ENCODE data around the gene CRYBG1.

Gene CRYBG1

DNA sequence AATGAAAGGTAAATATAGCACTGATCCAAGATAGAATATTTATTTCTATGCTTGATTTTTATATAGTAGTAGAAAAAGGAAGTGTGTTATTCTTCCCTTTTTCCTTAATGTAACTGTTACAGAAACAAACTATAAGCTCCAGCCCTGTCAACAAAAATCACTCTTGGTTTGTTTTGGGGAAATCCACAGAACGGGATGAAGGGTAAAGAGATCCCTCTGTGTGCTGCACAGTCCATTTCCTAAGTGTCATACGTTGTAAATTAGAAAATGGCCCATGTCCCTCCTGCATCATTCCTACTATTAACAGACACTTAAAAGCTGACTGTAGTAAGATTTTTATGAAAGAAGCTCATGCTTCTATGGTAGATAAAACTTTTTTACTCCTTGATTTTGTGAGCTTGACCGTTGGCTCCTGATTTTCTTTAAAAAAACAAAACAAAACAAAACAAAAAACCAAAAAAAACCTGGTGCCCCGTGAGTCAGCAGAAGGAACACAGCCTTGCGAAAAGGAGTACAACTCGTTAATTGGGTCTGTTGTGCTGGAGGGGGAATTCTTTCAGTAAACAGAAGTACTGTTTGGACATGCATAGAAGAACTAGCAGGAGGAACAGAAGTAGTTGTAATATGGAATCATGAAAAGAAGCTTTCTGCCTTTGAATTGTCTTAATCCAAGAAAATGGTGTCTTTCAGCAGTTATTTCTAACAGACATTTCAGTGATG lies 201.3 kb downstream of the CRYBG1 start:
- DNase-seq (ENCODE audit: low read depth, low spot score), result no peak
- Histone ChIP-seq H3K9ac (ENCODE audit: insufficient read length) (no peak overlapping the region), H3K9me3 (ENCODE audit: low read depth, low read length) (no peaks in the 10 kb centered on the region), H3K4me3 (no peak overlapping the region), H3K36me3 (ENCODE audit: insufficient read depth, low read length) (0 out of 2 replicates have a peak, but pooled peaks cover 4% of the 10 kb centered on the region), H3K27ac (no peak overlapping the region)
- TF ChIP-seq EZH2 (IDR thresholded peaks at IDR 0.05) (no peak), POLR2AphosphoS5 (IDR thresholded peaks at IDR 0.05; ENCODE audit: borderline replicate concordance, low read depth, low read length) (no peak), FOXP2 (optimal IDR thresholded peaks at IDR 0.05; ENCODE audit: control extremely low read depth, extremely low read length, insufficient read depth) (no peak)

DNA sequence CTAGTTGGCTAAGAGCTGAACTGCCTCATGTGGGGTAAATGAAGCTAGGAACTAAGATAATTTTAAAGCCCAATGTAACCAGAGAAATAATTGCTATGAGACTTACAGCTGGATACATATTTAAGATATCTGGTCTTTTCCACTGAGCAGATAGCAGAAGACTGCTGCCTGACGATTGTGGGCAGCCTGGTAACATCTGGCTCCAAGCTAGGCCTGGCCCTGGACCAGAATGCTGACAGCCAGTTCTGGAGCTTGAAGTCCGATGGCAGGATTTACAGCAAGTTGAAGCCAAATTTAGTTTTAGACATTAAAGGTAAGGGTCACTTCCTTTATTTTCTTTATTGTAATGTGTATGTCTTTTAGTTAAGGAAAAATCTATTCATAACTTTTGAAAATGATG lies 203.1 kb downstream of the CRYBG1 start:
- no peak for DNase-seq (ENCODE audit: low read depth, low spot score)
- Histone ChIP-seq H3K36me3 (ENCODE audit: insufficient read depth, low read length) (0 out of 2 replicates have a peak, but pooled peaks cover 4% of the 10 kb centered on the region), H3K4me3 (no peak overlapping the region), H3K9ac (ENCODE audit: insufficient read length) (no peak overlapping the region), H3K9me3 (ENCODE audit: low read depth, low read length) (no peaks in the 10 kb centered on the region), H3K27ac (no peak overlapping the region)
- TF ChIP-seq FOXP2 (optimal IDR thresholded peaks at IDR 0.05; ENCODE audit: control extremely low read depth, extremely low read length, insufficient read depth) (no peak), POLR2AphosphoS5 (IDR thresholded peaks at IDR 0.05; ENCODE audit: borderline replicate concordance, low read depth, low read length) (no peak), EZH2 (IDR thresholded peaks at IDR 0.05) (no peak)

DNA sequence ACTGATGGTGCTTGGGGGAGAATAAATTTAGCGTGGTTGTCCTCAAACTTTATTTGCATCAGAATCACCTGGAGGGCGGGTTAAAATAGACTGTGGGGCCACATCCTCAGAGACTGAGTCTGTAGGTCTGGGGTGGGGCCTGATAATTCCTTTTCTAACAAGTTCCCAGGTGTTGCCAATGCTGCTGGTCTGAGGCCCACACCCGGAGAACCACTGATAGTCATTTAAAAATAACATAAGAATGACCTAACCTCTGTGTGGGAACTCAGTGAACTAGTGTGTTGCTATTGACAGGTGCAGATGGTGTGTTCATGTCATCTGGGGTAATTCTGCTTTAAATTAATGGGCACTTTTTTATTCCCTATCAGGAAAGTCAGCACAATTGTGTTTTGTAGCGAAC lies 204.0 kb downstream of the CRYBG1 start:
- Histone ChIP-seq H3K36me3 (ENCODE audit: insufficient read depth, low read length) (0 out of 2 replicates have a peak, but pooled peaks cover 4% of the 10 kb centered on the region), H3K9ac (ENCODE audit: insufficient read length) (no peak overlapping the region), H3K9me3 (ENCODE audit: low read depth, low read length) (no peaks in the 10 kb centered on the region), H3K4me3 (no peak overlapping the region), H3K27ac (no peak overlapping the region)
- TF ChIP-seq POLR2AphosphoS5 (IDR thresholded peaks at IDR 0.05; ENCODE audit: borderline replicate concordance, low read depth, low read length), result no peak
- TF ChIP-seq FOXP2 (optimal IDR thresholded peaks at IDR 0.05; ENCODE audit: control extremely low read depth, extremely low read length, insufficient read depth), result no peak
- no peak for TF ChIP-seq EZH2 (IDR thresholded peaks at IDR 0.05)
- no peak for DNase-seq (ENCODE audit: low read depth, low spot score)

DNA sequence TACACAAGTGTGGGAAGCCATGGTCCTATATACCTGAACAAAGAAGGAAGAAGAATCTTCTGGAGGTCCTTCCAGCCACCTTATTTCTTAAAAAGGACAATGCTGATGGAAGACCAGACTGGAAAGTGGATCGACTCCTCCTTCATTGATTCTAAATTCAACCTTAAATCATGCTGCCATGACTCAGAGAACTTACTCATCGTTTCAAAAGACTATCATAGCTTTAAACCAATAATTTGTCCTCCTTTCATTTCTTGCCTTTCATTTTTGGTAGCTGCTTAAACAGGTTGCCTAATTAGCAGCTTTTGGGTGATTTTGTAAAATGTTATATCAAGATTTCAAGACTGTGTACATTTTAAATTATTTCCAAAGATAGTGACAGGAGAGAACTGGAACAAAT lies 208.0 kb downstream of the CRYBG1 start:
- no peak overlapping the region for H3K9ac ChIP-seq (ENCODE audit: insufficient read length)
- H3K4me3 ChIP-seq, result no peak overlapping the region
- no peaks in the 10 kb centered on the region for H3K9me3 ChIP-seq (ENCODE audit: low read depth, low read length)
- no peak for TF ChIP-seq FOXP2 (optimal IDR thresholded peaks at IDR 0.05; ENCODE audit: control extremely low read depth, extremely low read length, insufficient read depth)
- no peak for TF ChIP-seq POLR2AphosphoS5 (IDR thresholded peaks at IDR 0.05; ENCODE audit: borderline replicate concordance, low read depth, low read length)
- TF ChIP-seq EZH2 (IDR thresholded peaks at IDR 0.05), result no peak
- 0 out of 2 replicates have a peak, but pooled peaks cover 4% of the 10 kb centered on the region for H3K36me3 ChIP-seq (ENCODE audit: insufficient read depth, low read length)
- no peak overlapping the region for H3K27ac ChIP-seq
- DNase-seq (ENCODE audit: low read depth, low spot score), result no peak

DNA sequence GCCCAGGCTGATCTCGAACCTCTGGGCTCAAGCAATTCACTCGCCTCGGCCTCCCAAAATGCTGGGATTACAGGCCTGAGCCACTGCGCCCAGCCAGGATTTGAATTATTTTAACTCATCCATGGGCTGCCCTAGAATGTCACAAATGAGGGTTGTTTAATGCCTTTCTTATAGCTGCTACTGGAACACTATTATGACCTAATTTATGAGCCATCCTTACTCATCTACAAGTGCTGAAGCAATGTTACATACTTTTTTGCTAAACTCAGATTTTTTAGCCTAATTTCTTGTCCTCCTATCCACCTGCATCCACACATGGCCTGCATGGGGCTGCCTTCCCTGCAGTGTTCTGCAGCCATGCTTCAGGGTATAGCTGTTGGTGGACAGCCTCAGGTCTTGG lies 208.9 kb downstream of the CRYBG1 start:
- Histone ChIP-seq H3K9ac (ENCODE audit: insufficient read length) (no peak overlapping the region), H3K9me3 (ENCODE audit: low read depth, low read length) (no peaks in the 10 kb centered on the region), H3K27ac (no peak overlapping the region), H3K36me3 (ENCODE audit: insufficient read depth, low read length) (0 out of 2 replicates have a peak, but pooled peaks cover 4% of the 10 kb centered on the region), H3K4me3 (no peak overlapping the region)
- DNase-seq (ENCODE audit: low read depth, low spot score), result no peak
- TF ChIP-seq FOXP2 (optimal IDR thresholded peaks at IDR 0.05; ENCODE audit: control extremely low read depth, extremely low read length, insufficient read depth), result no peak
- TF ChIP-seq POLR2AphosphoS5 (IDR thresholded peaks at IDR 0.05; ENCODE audit: borderline replicate concordance, low read depth, low read length), result no peak
- no peak for TF ChIP-seq EZH2 (IDR thresholded peaks at IDR 0.05)

DNA sequence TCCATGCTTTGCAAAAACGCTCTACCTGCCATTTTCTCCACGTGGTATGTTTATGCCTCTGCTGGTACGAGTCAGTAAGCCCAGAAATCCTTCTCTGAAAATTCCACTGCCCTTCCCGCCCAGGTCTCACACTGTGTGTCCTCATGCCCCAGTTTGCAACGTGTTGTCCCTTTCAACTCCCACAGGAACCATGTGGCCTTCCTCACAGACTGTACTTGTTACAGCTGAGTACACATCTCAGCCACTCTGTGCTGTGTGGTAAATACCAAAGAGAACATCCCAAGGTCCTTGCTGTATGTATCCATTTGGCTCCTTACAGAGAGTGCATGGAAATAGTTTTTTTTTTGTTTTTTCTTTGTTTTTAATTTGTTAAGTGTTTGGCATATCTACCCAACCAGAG lies 211.9 kb downstream of the CRYBG1 start:
- no peak for TF ChIP-seq POLR2AphosphoS5 (IDR thresholded peaks at IDR 0.05; ENCODE audit: borderline replicate concordance, low read depth, low read length)
- TF ChIP-seq FOXP2 (optimal IDR thresholded peaks at IDR 0.05; ENCODE audit: control extremely low read depth, extremely low read length, insufficient read depth), result no peak
- TF ChIP-seq EZH2 (IDR thresholded peaks at IDR 0.05), result no peak
- H3K4me3 ChIP-seq, result no peak overlapping the region
- no peak overlapping the region for H3K27ac ChIP-seq
- DNase-seq (ENCODE audit: low read depth, low spot score), result no peak
- H3K9ac ChIP-seq (ENCODE audit: insufficient read length), result no peak overlapping the region
- no peaks in the 10 kb centered on the region for H3K36me3 ChIP-seq (ENCODE audit: insufficient read depth, low read length)
- H3K9me3 ChIP-seq (ENCODE audit: low read depth, low read length), result no peaks in the 10 kb centered on the region

DNA sequence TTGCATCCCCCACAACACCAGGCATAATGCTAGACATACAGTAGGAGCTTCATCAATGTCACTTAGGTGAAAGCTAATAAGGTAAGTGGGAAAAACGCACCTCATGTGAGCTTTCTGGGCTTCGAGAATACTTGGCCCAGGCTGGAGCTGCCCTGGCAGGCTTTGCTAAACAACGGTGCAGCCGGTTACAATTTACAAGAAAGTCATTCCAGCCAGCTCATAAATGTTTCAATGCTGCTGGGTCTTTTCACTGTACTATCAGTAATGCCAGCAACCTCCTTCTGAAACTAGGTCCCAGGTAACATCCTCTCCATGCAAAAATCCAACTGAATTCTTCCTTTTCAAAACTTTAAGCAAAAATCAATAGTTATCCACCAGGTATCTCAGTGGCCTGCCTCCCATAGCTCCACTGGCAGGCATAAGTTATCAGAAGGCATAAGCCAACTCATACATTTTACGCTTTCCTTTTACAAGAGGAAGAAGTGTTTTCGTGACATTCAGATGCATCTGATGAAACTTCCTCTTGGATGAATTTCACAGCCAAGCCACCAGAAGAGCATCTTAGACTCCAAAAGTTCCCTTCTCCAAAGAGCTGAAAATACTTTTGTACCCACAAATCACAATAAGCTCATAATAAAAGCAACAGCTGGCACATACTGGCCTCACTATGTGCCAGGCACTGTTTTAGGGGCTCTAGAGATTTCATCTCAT lies 212.5 kb downstream of the CRYBG1 start:
- no peaks in the 10 kb centered on the region for H3K36me3 ChIP-seq (ENCODE audit: insufficient read depth, low read length)
- TF ChIP-seq POLR2AphosphoS5 (IDR thresholded peaks at IDR 0.05; ENCODE audit: borderline replicate concordance, low read depth, low read length) (no peak), EZH2 (IDR thresholded peaks at IDR 0.05) (no peak), FOXP2 (optimal IDR thresholded peaks at IDR 0.05; ENCODE audit: control extremely low read depth, extremely low read length, insufficient read depth) (no peak)
- no peak overlapping the region for H3K4me3 ChIP-seq
- H3K9me3 ChIP-seq (ENCODE audit: low read depth, low read length), result no peaks in the 10 kb centered on the region
- H3K9ac ChIP-seq (ENCODE audit: insufficient read length), result no peak overlapping the region
- DNase-seq (ENCODE audit: low read depth, low spot score), result no peak
- no peak overlapping the region for H3K27ac ChIP-seq

DNA sequence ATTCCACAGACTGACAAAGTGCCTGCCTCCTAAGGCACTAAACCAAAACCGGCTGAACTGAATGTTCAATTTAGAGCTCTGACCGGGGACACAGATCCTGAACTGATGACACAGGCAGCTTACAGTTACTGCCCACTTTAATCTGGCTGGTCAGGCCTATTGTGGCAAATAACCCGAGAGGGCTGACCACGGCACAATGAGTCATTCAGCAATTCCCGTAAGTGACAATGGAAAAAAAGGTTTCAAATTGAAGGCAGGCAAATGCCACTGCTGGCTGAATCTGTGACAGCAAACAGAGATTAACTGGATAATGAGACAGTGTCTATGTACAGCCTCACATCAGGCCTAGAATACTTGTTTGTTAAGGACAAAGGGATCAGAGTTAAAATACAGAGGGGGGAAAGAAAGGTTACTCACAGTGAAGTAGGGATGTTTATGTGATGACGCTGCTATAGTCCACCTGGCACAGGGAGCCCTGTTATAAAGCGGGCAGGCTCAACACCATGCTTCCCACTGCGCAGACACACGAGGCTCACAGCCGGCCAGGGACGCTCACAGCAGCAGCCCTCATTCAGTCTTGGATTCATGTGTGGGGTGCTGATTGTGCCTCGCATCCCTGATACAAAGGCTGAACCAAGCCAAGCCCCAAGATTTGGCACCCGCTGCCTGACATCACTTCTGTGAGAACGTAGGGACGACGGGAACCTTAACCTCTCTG lies 214.4 kb downstream of the CRYBG1 start:
- Histone ChIP-seq H3K4me3 (no peak overlapping the region), H3K9me3 (ENCODE audit: low read depth, low read length) (no peaks in the 10 kb centered on the region), H3K9ac (ENCODE audit: insufficient read length) (no peak overlapping the region), H3K27ac (no peak overlapping the region), H3K36me3 (ENCODE audit: insufficient read depth, low read length) (no peaks in the 10 kb centered on the region)
- DNase-seq (ENCODE audit: low read depth, low spot score), result no peak
- TF ChIP-seq POLR2AphosphoS5 (IDR thresholded peaks at IDR 0.05; ENCODE audit: borderline replicate concordance, low read depth, low read length) (no peak), FOXP2 (optimal IDR thresholded peaks at IDR 0.05; ENCODE audit: control extremely low read depth, extremely low read length, insufficient read depth) (no peak), EZH2 (IDR thresholded peaks at IDR 0.05) (no peak)

Data from SK-N-MC (cell line).